Activated effector memory CD4-positive, alpha-beta T cell treated with Interleukin-2 at 50 U/mL for 16 hours (primary cell): ENCODE measurements around the gene IGF2R.

Experiments
- DNase-seq: peaks from one replicate; pipeline ENCODE4 v3.0.0-alpha.2; 2020

IGF2R gene

GRCh38 chr6:159976686-159977254, 7.9 kb downstream of the IGF2R start:
- no peak for DNase-seq

- no peak for DNase-seq
These were observed 8.5 kb downstream of the IGF2R start for GRCh38 chr6:159977255-159977903.

GRCh38 chr6:159977904-159978268, 9.0 kb downstream of the IGF2R start:
- no peak for DNase-seq

- DNase-seq = no peak
These were observed 9.6 kb downstream of the IGF2R start for GRCh38 chr6:159978291-159979135.

- peak; percentile 41 for DNase-seq
These were observed 10.4 kb downstream of the IGF2R start for GRCh38 chr6:159979136-159979874.

GRCh38 chr6:159980474-159980873, 11.6 kb downstream of the IGF2R start:
- no peak for DNase-seq

- DNase-seq = no peak
These were observed 12.2 kb downstream of the IGF2R start for GRCh38 chr6:159981071-159981402.

GRCh38 chr6:159981403-159982245, 12.7 kb downstream of the IGF2R start:
- no peak for DNase-seq

GRCh38 chr6:159982731-159983506, 14.0 kb downstream of the IGF2R start:
- no peak for DNase-seq

- DNase-seq = no peak
These were observed 14.8 kb downstream of the IGF2R start for GRCh38 chr6:159983641-159984080.

- DNase-seq = no peak
These were observed 15.4 kb downstream of the IGF2R start for GRCh38 chr6:159984268-159984786.

GRCh38 chr6:159985296-159985945, 16.5 kb downstream of the IGF2R start:
- no peak for DNase-seq

GRCh38 chr6:159988983-159989454, 20.1 kb downstream of the IGF2R start:
- DNase-seq = no peak

- no peak for DNase-seq
These were observed 20.9 kb downstream of the IGF2R start for GRCh38 chr6:159989492-159990480.

GRCh38 chr6:159992366-159992765, 23.5 kb downstream of the IGF2R start:
- no peak for DNase-seq

GRCh38 chr6:159995405-159995804, 26.5 kb downstream of the IGF2R start:
- DNase-seq = no peak

- DNase-seq = no peak
These were observed 27.3 kb downstream of the IGF2R start for GRCh38 chr6:159996087-159996622.

- DNase-seq = no peak
These were observed 28.0 kb downstream of the IGF2R start for GRCh38 chr6:159996626-159997497.
